ENCODE measurements around the gene FAM76A. TPM values are rescaled to one million over a fixed set of nuclear protein-coding genes. Genes with fewer than 3 reads are reported as not detected.

The FAM76A gene
- total and polyA plus RNA-seq, 9 of the 15 experiments (the other 6 are each of a cell fraction or from before 2014, with no cell fraction given) = 9.5 to 14.6 (median 11.4) TPM

DNA sequence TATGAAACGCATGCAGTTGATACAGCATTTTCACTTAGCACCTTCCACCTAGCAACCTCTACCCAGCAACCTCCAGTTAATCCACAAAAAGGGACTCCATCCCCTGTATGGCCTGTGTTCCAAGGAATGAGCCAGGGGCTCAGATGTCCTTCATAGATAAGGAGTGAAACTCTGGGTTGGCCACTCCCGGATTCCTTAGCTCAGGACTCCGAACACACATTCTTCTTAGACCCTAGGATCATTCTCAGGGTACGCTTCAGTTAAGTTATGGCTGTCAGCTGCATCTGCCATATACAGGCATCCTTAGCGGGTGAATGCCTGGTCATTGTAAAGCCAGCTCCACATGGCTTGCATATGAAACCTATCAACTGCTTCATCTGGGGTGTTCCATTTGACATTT, 37.9 kb upstream of the FAM76A start:
- H3K4me3 ChIP-seq = no peak overlapping the region
- H2AFZ ChIP-seq (ENCODE audit: low read depth, low read length) = no peak overlapping the region
- BruUV-seq (replicated peaks) = no TSS peak
- H3K9me1 ChIP-seq (ENCODE audit: control insufficient read depth, insufficient read depth, low read length) = no peaks in the 10 kb centered on the region
- peak; percentile 35 for FAIRE-seq
- H3K9ac ChIP-seq (ENCODE audit: insufficient read depth in 1 of 2, low read depth in 2 of 2, low read length in 2 of 2) = no peak overlapping the region
- H3K4me1 ChIP-seq (replicated peaks in 1 of 2; ENCODE audit: control insufficient read depth in 2 of 2, insufficient read depth in 2 of 2, low read length in 2 of 2) = peaks cover 0 to 9% of the 10 kb centered on the region in 2 experiments; a peak in 2 of 5 replicates
- TF ChIP-seq MCM5 (IDR thresholded peaks at IDR 0.05; ENCODE audit: low read depth) (no peak), RBM14 (IDR thresholded peaks at IDR 0.05; ENCODE audit: borderline replicate concordance, insufficient read depth, low read depth, low read length) (no peak), GATA2 (CRISPR knock-in tag; IDR thresholded peaks at IDR 0.05) (0 out of 2 replicates have a peak, but pooled peaks have one; percentile 21), ZBTB33 (CRISPR knock-in tag; IDR thresholded peaks at IDR 0.05) (0 out of 2 replicates have a peak, but pooled peaks have one; percentile 19), ZBED1 (IDR thresholded peaks at IDR 0.05) (no peak)
- no peak overlapping the region for H3K4me2 ChIP-seq (ENCODE audit: insufficient read depth, low read length)
- ChIA-PET POLR2A (interaction anchor here (1.0 kb wide), 1 partner anchor 8 kb away, joined by 4 read pairs; no protein-coding TSS in a partner anchor), CTCF (ENCODE audit: low intra/inter-chr PET ratio) (no interaction called here)
- no peak for ATAC-seq
- no peaks in the 10 kb centered on the region for H3K9me3 ChIP-seq (replicated peaks; ENCODE audit: control insufficient read depth, insufficient read depth, low read depth, low read length)
- peak in 1 of 4 experiments; percentile 3 for DNase-seq (ENCODE audit: extremely low read depth in 1 of 4, low spot score in 3 of 4)
- H3K27me3 ChIP-seq (ENCODE audit: control insufficient read depth in 2 of 2, insufficient read depth in 2 of 2, low read length in 2 of 2) = peaks cover 4 to 13% of the 10 kb centered on the region in 2 experiments; a peak in 2 of 5 replicates
- in situ Hi-C loops (cut with MboI) (no loop called here), intact Hi-C loops (cut with micrococcal nuclease) (no loop called here)
- H3K36me3 ChIP-seq (ENCODE audit: control insufficient read depth, insufficient read depth, low read length) = no peaks in the 10 kb centered on the region
- 33% methylated on average over 5 of the region's 5 CpGs for WGBS (ENCODE audit: insufficient coverage, low coverage, missing lambda C conversion rate)
- H4K20me1 ChIP-seq (replicated peaks; ENCODE audit: control insufficient read depth, insufficient read depth, low read length) = no peaks in the 10 kb centered on the region
- no peak overlapping the region for H3K27ac ChIP-seq (ENCODE audit: extremely low read depth, low read depth, low read length)
- H3K79me2 ChIP-seq (ENCODE audit: control insufficient read depth, insufficient read depth, low read length) = no peaks in the 10 kb centered on the region

Measured in K562 (cell line).